IPS-20b (cell line): ENCODE results near the gene ARHGAP6.

Experiments used
- H3K27ac ChIP-seq: one replicate; pipeline ENCODE4 v1.5.1; 2013; ENCODE audit warnings: low read length
- H3K27me3 ChIP-seq: 2 replicates; pipeline ENCODE4 v1.6.1; 2013; ENCODE audit warnings: mild to moderate bottlenecking, low read length, inconsistent platforms; ENCODE audit not compliant: insufficient read depth
- H3K36me3 ChIP-seq: 2 replicates; pipeline ENCODE4 v1.6.1; 2013; ENCODE audit warnings: low read depth, mild to moderate bottlenecking, inconsistent platforms, low read length, moderate library complexity; ENCODE audit not compliant: insufficient read depth
- H3K4me1 ChIP-seq: 2 replicates; pipeline ENCODE4 v1.6.1; 2013; ENCODE audit warnings: mild to moderate bottlenecking, control low read depth, inconsistent platforms, low read length, moderate library complexity; ENCODE audit not compliant: insufficient read depth
- H3K4me3 ChIP-seq: 2 replicates; pipeline ENCODE4 v1.5.1; 2013; ENCODE audit warnings: mild to moderate bottlenecking, low read length, inconsistent platforms
- H3K9ac ChIP-seq: 2 replicates; pipeline ENCODE4 v1.6.1; 2013; ENCODE audit warnings: low read depth, mild to moderate bottlenecking, inconsistent platforms, low read length, moderate library complexity
- H3K9me3 ChIP-seq: 2 replicates; pipeline ENCODE4 v1.6.1; 2013; ENCODE audit warnings: mild to moderate bottlenecking, low read depth, low read length, inconsistent platforms; ENCODE audit not compliant: insufficient read depth

ARHGAP6 gene

GRCh38 chrX:11672213-11672612, 6.5 kb upstream of the ARHGAP6 start:
- H3K4me1 ChIP-seq: no peaks in the 10 kb centered on the region
- H3K9ac ChIP-seq: no peak overlapping the region
- H3K27me3 ChIP-seq: peaks cover 33% of the 10 kb centered on the region
- no peak overlapping the region for H3K4me3 ChIP-seq
- H3K36me3 ChIP-seq: no peaks in the 10 kb centered on the region
- H3K9me3 ChIP-seq: no peaks in the 10 kb centered on the region
- no peak overlapping the region for H3K27ac ChIP-seq

GRCh38 chrX:11670316-11670715, 4.6 kb upstream of the ARHGAP6 start:
- no peaks in the 10 kb centered on the region for H3K9me3 ChIP-seq
- H3K4me1 ChIP-seq: no peaks in the 10 kb centered on the region
- H3K36me3 ChIP-seq: no peaks in the 10 kb centered on the region
- H3K27me3 ChIP-seq: peaks cover 52% of the 10 kb centered on the region
- no peak overlapping the region for H3K27ac ChIP-seq
- no peak overlapping the region for H3K4me3 ChIP-seq
- H3K9ac ChIP-seq: no peak overlapping the region

- no peak overlapping the region for H3K27ac ChIP-seq
- H3K27me3 ChIP-seq: peaks cover 81% of the 10 kb centered on the region
- no peaks in the 10 kb centered on the region for H3K9me3 ChIP-seq
- H3K4me1 ChIP-seq: no peaks in the 10 kb centered on the region
- 0 out of 2 replicates have a peak overlapping the region, but pooled peaks have one; percentile 65 for H3K4me3 ChIP-seq
- no peaks in the 10 kb centered on the region for H3K36me3 ChIP-seq
- H3K9ac ChIP-seq: no peak overlapping the region
Observed at GRCh38 chrX:11666952-11667685, 1.4 kb upstream of the ARHGAP6 start.

- Histone ChIP-seq H3K27me3 (peaks cover 85% of the 10 kb centered on the region), H3K4me1 (no peaks in the 10 kb centered on the region), H3K9ac (no peak overlapping the region)
Observed at GRCh38 chrX:11666164-11666563, 444 bp upstream of the ARHGAP6 start.

GRCh38 chrX:11664211-11665167, 1.2 kb downstream of the ARHGAP6 start:
- H3K9ac ChIP-seq: no peak overlapping the region
- H3K4me3 ChIP-seq: peak overlapping the region; percentile 65
- H3K27ac ChIP-seq: no peak overlapping the region
- H3K27me3 ChIP-seq: peaks cover 89% of the 10 kb centered on the region
- no peaks in the 10 kb centered on the region for H3K4me1 ChIP-seq
- H3K9me3 ChIP-seq: no peaks in the 10 kb centered on the region
- H3K36me3 ChIP-seq: no peaks in the 10 kb centered on the region

More at GRCh38 chrX:11666164-11666563, 444 bp upstream of the ARHGAP6 start:
- Histone ChIP-seq H3K27ac (no peak overlapping the region), H3K9me3 (no peaks in the 10 kb centered on the region), H3K4me3 (peak overlapping the region; percentile 65; the same call in 1 of the 2 replicates), H3K36me3 (no peaks in the 10 kb centered on the region)

GRCh38 chrX:11663875-11664210, 1.9 kb downstream of the ARHGAP6 start:
- Histone ChIP-seq H3K4me3 (peak overlapping the region; percentile 65; the same call in 1 of the 2 replicates), H3K27me3 (peaks cover 83% of the 10 kb centered on the region), H3K4me1 (no peaks in the 10 kb centered on the region), H3K27ac (no peak overlapping the region), H3K36me3 (no peaks in the 10 kb centered on the region), H3K9me3 (no peaks in the 10 kb centered on the region), H3K9ac (no peak overlapping the region)

- Histone ChIP-seq H3K4me1 (no peaks in the 10 kb centered on the region), H3K4me3 (no peak overlapping the region), H3K9me3 (no peaks in the 10 kb centered on the region), H3K9ac (no peak overlapping the region), H3K27ac (no peak overlapping the region), H3K36me3 (no peaks in the 10 kb centered on the region), H3K27me3 (0 out of 2 replicates have a peak, but pooled peaks cover 8% of the 10 kb centered on the region)
Observed at GRCh38 chrX:11655282-11656015, 10.3 kb downstream of the ARHGAP6 start.

GRCh38 chrX:11648705-11649519, 16.8 kb downstream of the ARHGAP6 start:
- no peaks in the 10 kb centered on the region for H3K4me1 ChIP-seq
- no peak overlapping the region for H3K4me3 ChIP-seq
- H3K27ac ChIP-seq: no peak overlapping the region
- no peaks in the 10 kb centered on the region for H3K36me3 ChIP-seq
- no peak overlapping the region for H3K9ac ChIP-seq
- no peaks in the 10 kb centered on the region for H3K9me3 ChIP-seq
- H3K27me3 ChIP-seq: no peaks in the 10 kb centered on the region

- Histone ChIP-seq H3K27ac (no peak overlapping the region), H3K36me3 (no peaks in the 10 kb centered on the region), H3K9me3 (no peaks in the 10 kb centered on the region), H3K27me3 (no peaks in the 10 kb centered on the region), H3K4me3 (no peak overlapping the region), H3K4me1 (no peaks in the 10 kb centered on the region), H3K9ac (no peak overlapping the region)
Observed at GRCh38 chrX:11647138-11647537, 18.6 kb downstream of the ARHGAP6 start.

- no peak overlapping the region for H3K4me3 ChIP-seq
- H3K9me3 ChIP-seq: no peaks in the 10 kb centered on the region
- no peak overlapping the region for H3K27ac ChIP-seq
- no peaks in the 10 kb centered on the region for H3K4me1 ChIP-seq
- H3K36me3 ChIP-seq: no peaks in the 10 kb centered on the region
- H3K27me3 ChIP-seq: no peaks in the 10 kb centered on the region
- no peak overlapping the region for H3K9ac ChIP-seq
Observed at GRCh38 chrX:11641349-11642065, 24.2 kb downstream of the ARHGAP6 start.
